CD8-positive, alpha-beta memory T cell (primary cell): ENCODE results near the gene TDRKH. TPM values are rescaled to one million over a fixed set of nuclear protein-coding genes. Genes with fewer than 3 reads are reported as not detected.
"Not testable (repeated sequence)": the region's sequence is repeated elsewhere in the genome, so short reads cannot be mapped to it uniquely, and the experiment has no call there.

ENCODE experiments used
- CTCF ChIA-PET: fragments of 350-600 bp; sonication (Branson Sonifier 250); formaldehyde crosslinking; loops from one replicate; lab custom pipeline; 2021; ENCODE audit warnings: antibody characterized with exemption; lab: Charles Lee
- POLR2A ChIA-PET: fragments of 350-600 bp; sonication (Branson Sonifier 250); formaldehyde crosslinking; loops from one replicate; lab custom pipeline; 2021; ENCODE audit warnings: antibody characterized with exemption; lab: Charles Lee
- DNase-seq, 5 donors: peaks; one replicate each; pipeline versions ENCODE4 v3.0.0 to v3.0.0-alpha.2; 2020 to 2022; ENCODE audit warnings: mixed read lengths in 1 of 5
- H3K27ac ChIP-seq: one replicate; pipeline ENCODE4 v1.7.0; 2013; ENCODE audit warnings: low read depth, mild to moderate bottlenecking, low read length, moderate library complexity
- H3K27me3 ChIP-seq: 2 replicates; pipeline ENCODE4 v1.7.0; 2013; ENCODE audit warnings: low read length, mild to moderate bottlenecking; ENCODE audit not compliant: insufficient read depth, poor library complexity, severe bottlenecking
- H3K36me3 ChIP-seq: 2 replicates; pipeline ENCODE4 v1.7.0; 2013; ENCODE audit warnings: mild to moderate bottlenecking, low read length, moderate library complexity; ENCODE audit not compliant: insufficient read depth
- H3K4me1 ChIP-seq: 2 replicates; pipeline ENCODE4 v1.7.0; 2013; ENCODE audit warnings: mild to moderate bottlenecking, low read length, moderate library complexity; ENCODE audit not compliant: insufficient read depth
- H3K4me3 ChIP-seq: 2 replicates; pipeline ENCODE4 v1.7.0; 2013; ENCODE audit warnings: mild to moderate bottlenecking, low read length
- H3K9me3 ChIP-seq: 2 replicates; pipeline ENCODE4 v1.7.0; 2013; ENCODE audit warnings: mild to moderate bottlenecking, low read length
- H3K27ac Mint-ChIP-seq, 8 donors: one replicate each; pipeline ENCODE4 v1.8.0; 2020 to 2021; ENCODE audit warnings: mixed read lengths in 8 of 8, mild to moderate bottlenecking in 6 of 8, inconsistent platforms in 3 of 8, moderate library complexity in 3 of 8
- H3K27me3 Mint-ChIP-seq, 2 donors: one replicate each; pipeline ENCODE4 v1.8.0; 2020 to 2021; ENCODE audit warnings: mixed read lengths in 2 of 2, mild to moderate bottlenecking in 1 of 2, moderate library complexity in 1 of 2
- H3K36me3 Mint-ChIP-seq, 3 donors: one replicate each; pipeline ENCODE4 v1.8.0; 2020 to 2021; ENCODE audit warnings: mixed read lengths in 3 of 3, inconsistent platforms in 1 of 3, mild to moderate bottlenecking in 1 of 3
- H3K4me1 Mint-ChIP-seq, 3 donors: one replicate each; pipeline ENCODE4 v1.8.0; 2020 to 2021; ENCODE audit warnings: mixed read lengths in 3 of 3, inconsistent platforms in 1 of 3, mild to moderate bottlenecking in 1 of 3
- H3K4me3 Mint-ChIP-seq, 7 donors: one replicate each; pipeline ENCODE4 v1.8.0; 2020 to 2021; ENCODE audit warnings: mixed read lengths in 7 of 7, mild to moderate bottlenecking in 6 of 7, moderate library complexity in 4 of 7, inconsistent platforms in 2 of 7
- H3K9me3 Mint-ChIP-seq, 5 donors: one replicate each; pipeline ENCODE4 v1.8.0; 2020 to 2022; ENCODE audit warnings: mixed read lengths in 5 of 5, mild to moderate bottlenecking in 3 of 5, moderate library complexity in 2 of 5, inconsistent platforms in 1 of 5
- polyA plus RNA-seq: library from polyadenylated mRNA; unstranded; fragments of 300-500 nt; fragmentation: Illumina TruSeq; gene quantifications from one replicate; pipeline ENCODE4 v1.2.3, GENCODE V29; 2021
- total RNA-seq, 2 experiments: library from RNA; stranded (reverse); gene quantifications; one replicate each; pipeline ENCODE4 v1.2.3, GENCODE V29; 2021

Gene TDRKH
- total and polyA plus RNA-seq, 3 experiments from 2014 or later = 16.4 to 20.5 (median 17.4) TPM

DNA sequence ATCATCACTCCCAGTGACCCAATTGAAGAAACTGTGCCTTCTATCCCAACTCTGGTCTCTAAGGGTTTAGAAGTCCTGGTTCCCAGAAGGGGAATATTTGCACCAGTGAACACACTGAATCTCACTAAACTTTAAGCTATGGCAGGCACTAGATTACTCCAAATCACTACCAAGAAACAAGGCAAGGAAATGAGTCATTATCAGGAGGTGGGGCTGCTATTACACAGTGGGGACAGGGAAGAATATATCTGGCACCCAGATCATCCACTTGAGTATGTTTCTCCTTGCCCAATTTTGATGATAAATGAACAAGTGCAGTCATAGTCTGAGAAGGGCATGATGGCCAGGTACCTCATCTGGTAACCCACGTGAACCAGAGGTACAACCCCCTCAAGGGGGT, 34.0 kb downstream of the TDRKH start:
- Histone ChIP-seq H3K9me3 (no peaks in the 10 kb centered on the region), H3K27ac (no peak overlapping the region), H3K36me3 (peaks cover 12% of the 10 kb centered on the region), H3K4me1 (no peaks in the 10 kb centered on the region), H3K4me3 (no peak overlapping the region), H3K27me3 (no peaks in the 10 kb centered on the region)
- H3K4me3 Mint-ChIP-seq = no peak overlapping the region
- ChIA-PET CTCF (no interaction called here), POLR2A (no interaction called here)
- H3K4me1 Mint-ChIP-seq = peaks cover 5 to 8% (median 5%) of the 10 kb centered on the region in 3 donors
- H3K36me3 Mint-ChIP-seq = peaks cover 0 to 47% (median 17%) of the 10 kb centered on the region in 3 donors
- H3K27me3 Mint-ChIP-seq = peaks cover 2 to 4% of the 10 kb centered on the region in 2 donors
- no peak for DNase-seq
- peak overlapping the region in 2 of 8 donors; percentile 49 to 55 for H3K27ac Mint-ChIP-seq
- H3K9me3 Mint-ChIP-seq = no peaks in the 10 kb centered on the region

DNA sequence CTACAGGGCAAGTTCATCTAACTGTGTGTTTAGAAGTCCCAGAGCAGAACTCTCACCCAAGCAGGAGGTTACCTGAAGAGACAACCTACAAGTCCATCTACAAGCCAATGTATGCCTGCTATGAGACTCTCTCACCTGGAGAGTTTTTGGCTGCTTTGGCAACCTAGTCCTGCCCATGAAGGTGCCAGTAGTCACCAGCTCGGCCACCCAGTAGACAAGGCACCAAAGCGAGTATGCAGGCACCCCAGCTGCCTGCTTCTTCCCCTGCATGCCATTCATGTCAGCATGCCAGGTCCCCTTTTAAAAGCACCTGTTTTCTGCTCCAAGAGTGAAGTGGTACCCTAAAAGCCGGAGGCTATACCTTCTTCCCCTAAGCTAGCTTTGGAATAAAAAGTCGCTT, 48.8 kb downstream of the TDRKH start:
- Mint-ChIP-seq H3K36me3 (peaks cover 0 to 13% (median 0%) of the 10 kb centered on the region in 3 donors), H3K27me3 (peaks cover 2 to 4% of the 10 kb centered on the region in 2 donors), H3K4me3 (no peak overlapping the region), H3K9me3 (peaks cover 0 to 20% (median 11%) of the 10 kb centered on the region in 5 donors), H3K4me1 (no peaks in the 10 kb centered on the region), H3K27ac (no peak overlapping the region)
- no peak for DNase-seq
- POLR2A ChIA-PET = no interaction called here
- no peak overlapping the region for H3K27ac ChIP-seq
- CTCF ChIA-PET = no interaction called here
- H3K36me3 ChIP-seq = no peaks in the 10 kb centered on the region
- no peaks in the 10 kb centered on the region for H3K27me3 ChIP-seq
- H3K4me1 ChIP-seq = no peaks in the 10 kb centered on the region
- H3K9me3 ChIP-seq = no peaks in the 10 kb centered on the region
- H3K4me3 ChIP-seq = no peak overlapping the region

DNA sequence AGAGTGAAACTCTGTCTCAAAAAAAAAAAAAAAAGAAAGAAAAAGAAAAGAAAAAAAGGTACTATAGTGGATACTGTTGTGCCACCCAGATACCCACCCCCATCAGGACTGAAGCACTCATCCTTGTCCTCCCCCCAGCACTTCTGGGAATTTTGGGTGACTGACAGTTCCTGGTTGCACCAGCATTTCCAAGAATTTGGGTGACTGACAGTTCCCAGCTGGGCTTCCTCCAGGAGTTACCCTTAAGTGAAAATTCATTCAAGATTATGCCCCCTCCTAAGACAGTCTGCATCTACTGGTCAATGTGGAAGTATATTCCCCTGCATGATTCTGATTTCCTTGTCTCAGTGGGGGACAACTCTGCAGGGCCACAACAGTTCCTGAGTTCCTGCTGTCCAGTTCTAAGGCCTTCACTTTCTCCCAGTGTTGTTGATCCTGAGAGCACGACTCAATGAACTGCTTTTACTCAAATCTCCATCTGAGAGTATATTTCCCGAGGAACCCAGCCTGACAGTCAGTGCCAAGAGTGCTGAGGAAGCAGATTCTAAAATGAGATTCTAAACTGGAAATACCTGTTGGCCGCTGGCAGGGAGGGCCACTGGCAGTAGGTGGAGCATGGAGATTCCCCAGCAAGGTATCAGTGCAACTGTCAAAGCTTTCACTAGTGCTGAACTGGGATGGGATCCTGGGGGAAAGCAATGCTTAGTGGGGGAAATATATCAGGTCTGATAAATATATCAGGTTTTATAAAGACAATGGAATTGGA, 50.5 kb downstream of the TDRKH start:
- POLR2A ChIA-PET = no interaction called here
- H3K9me3 Mint-ChIP-seq = peaks cover 0 to 22% (median 11%) of the 10 kb centered on the region in 5 donors
- Histone ChIP-seq H3K27ac (no peak overlapping the region), H3K36me3 (no peaks in the 10 kb centered on the region), H3K4me3 (no peak overlapping the region), H3K27me3 (no peaks in the 10 kb centered on the region), H3K9me3 (no peaks in the 10 kb centered on the region), H3K4me1 (no peaks in the 10 kb centered on the region)
- CTCF ChIA-PET = no interaction called here
- peak overlapping the region in 1 of 8 donors; percentile 73 for H3K27ac Mint-ChIP-seq
- no peak overlapping the region for H3K4me3 Mint-ChIP-seq
- H3K36me3 Mint-ChIP-seq = peaks cover 0 to 13% (median 0%) of the 10 kb centered on the region in 3 donors
- H3K27me3 Mint-ChIP-seq = peaks cover 0 to 5% of the 10 kb centered on the region in 2 donors
- no peaks in the 10 kb centered on the region for H3K4me1 Mint-ChIP-seq
- DNase-seq = no peak

DNA sequence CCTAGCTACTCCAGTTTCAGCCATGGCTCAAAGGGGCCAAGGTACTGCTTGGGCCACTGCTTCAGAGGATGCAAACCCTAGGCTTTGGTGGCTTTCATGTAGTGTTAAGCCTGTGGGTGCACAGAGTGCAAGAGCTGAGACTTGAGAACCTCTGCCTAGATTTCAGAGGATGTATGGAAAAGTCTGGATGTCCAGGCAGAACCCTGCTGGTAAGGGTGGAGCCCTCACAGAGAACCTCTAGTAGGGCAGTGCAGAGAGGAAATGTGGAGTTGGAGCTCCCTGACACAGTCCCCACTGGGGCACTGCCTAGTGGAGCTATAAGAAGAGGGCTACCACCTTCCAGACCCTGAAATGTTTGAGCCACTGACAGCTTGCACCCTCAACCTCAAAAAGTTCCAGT, 52.8 kb downstream of the TDRKH start:
- Mint-ChIP-seq H3K9me3 (peaks cover 0 to 22% (median 11%) of the 10 kb centered on the region in 5 donors), H3K27ac (no peak overlapping the region), H3K27me3 (peaks cover 4 to 21% of the 10 kb centered on the region in 2 donors), H3K4me3 (no peak overlapping the region), H3K36me3 (peaks cover 0 to 13% (median 0%) of the 10 kb centered on the region in 3 donors), H3K4me1 (no peaks in the 10 kb centered on the region)
- Histone ChIP-seq H3K27ac (no peak overlapping the region), H3K4me1 (no peaks in the 10 kb centered on the region), H3K9me3 (no peaks in the 10 kb centered on the region), H3K36me3 (no peaks in the 10 kb centered on the region), H3K27me3 (no peaks in the 10 kb centered on the region), H3K4me3 (no peak overlapping the region)
- POLR2A ChIA-PET = no interaction called here
- DNase-seq = no peak
- CTCF ChIA-PET = interaction anchor here (1.1 to 1.4 kb wide), 2 partner anchors 21 to 99 kb away, joined by 3 to 4 read pairs; no protein-coding TSS in a partner anchor

DNA sequence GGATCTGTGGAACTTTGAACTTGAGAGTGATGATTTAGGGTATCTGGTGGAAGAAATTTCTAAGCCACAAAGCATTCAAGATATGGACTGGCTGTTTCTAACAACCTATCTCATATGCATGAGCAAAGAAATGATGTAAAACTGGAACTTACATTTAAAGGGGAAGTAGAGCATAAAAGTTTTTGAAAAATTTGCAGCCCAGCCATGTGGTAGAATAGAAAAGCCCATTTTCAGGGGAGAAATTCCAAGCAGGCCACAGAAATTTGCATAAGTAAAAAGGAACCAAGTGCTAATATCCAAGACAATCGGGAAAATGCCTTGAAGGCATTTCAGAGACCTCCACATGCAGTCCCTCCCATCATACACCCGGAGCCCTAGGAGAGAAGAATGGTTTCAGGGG, 53.3 kb downstream of the TDRKH start:
- ChIA-PET POLR2A (no interaction called here), CTCF (no interaction called here)
- H3K4me1 ChIP-seq = no peaks in the 10 kb centered on the region
- no peaks in the 10 kb centered on the region for H3K27me3 ChIP-seq
- Mint-ChIP-seq H3K9me3 (peaks cover 0 to 22% (median 11%) of the 10 kb centered on the region in 5 donors), H3K36me3 (peaks cover 0 to 13% (median 0%) of the 10 kb centered on the region in 3 donors), H3K4me1 (no peaks in the 10 kb centered on the region), H3K27ac (no peak overlapping the region), H3K4me3 (no peak overlapping the region), H3K27me3 (peaks cover 9 to 24% of the 10 kb centered on the region in 2 donors)
- no peak for DNase-seq
- H3K9me3 ChIP-seq = no peaks in the 10 kb centered on the region
- no peaks in the 10 kb centered on the region for H3K36me3 ChIP-seq
- H3K4me3 ChIP-seq = no peak overlapping the region
- H3K27ac ChIP-seq = no peak overlapping the region

DNA sequence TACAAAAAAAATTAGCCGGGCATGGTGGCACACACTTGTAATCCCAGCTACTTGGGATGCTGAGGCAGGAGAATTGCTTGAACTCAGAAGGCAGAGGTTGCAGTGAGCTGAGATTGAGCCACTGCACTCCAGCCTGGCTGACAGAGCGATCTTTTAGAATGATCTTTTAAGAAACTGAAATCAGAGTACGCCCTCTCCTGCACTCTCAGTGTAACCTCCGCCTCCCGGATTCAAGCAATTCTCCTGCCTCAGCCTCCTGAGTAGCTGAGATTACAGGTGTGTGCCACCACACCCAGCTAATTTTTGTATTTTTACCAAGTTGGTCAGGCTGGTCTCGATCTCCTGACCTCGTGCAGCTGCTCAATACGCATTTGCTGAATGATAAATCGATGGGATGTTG, 56.3 kb downstream of the TDRKH start:
- CTCF ChIA-PET = interaction anchor here (0.9 to 2.0 kb wide), 7 partner anchors 39 to 433 kb away, joined by 3 to 7 read pairs (median 3); no protein-coding TSS in a partner anchor
- H3K4me3 Mint-ChIP-seq, H3K36me3 ChIP-seq, H3K4me3 ChIP-seq, DNase-seq, POLR2A ChIA-PET, H3K27ac ChIP-seq, H3K27me3 ChIP-seq, H3K4me1 Mint-ChIP-seq, H3K9me3 ChIP-seq, H3K4me1 ChIP-seq, H3K27ac Mint-ChIP-seq: not testable (repeated sequence)
- peaks cover 20 to 49% of the 10 kb centered on the region in 2 donors for H3K27me3 Mint-ChIP-seq
- peaks cover 0 to 13% (median 0%) of the 10 kb centered on the region in 3 donors for H3K36me3 Mint-ChIP-seq
- peaks cover 0 to 22% (median 11%) of the 10 kb centered on the region in 5 donors for H3K9me3 Mint-ChIP-seq

- POLR2A ChIA-PET = no interaction called here
- no peak overlapping the region for H3K27ac Mint-ChIP-seq
- no peaks in the 10 kb centered on the region for H3K4me1 ChIP-seq
- H3K27ac ChIP-seq = no peak overlapping the region
- no peaks in the 10 kb centered on the region for H3K27me3 ChIP-seq
- no peaks in the 10 kb centered on the region for H3K36me3 ChIP-seq
- DNase-seq = no peak
- peaks cover 0 to 17% (median 10%) of the 10 kb centered on the region in 5 donors for H3K9me3 Mint-ChIP-seq
- CTCF ChIA-PET = interaction anchor here (2.0 kb wide), 1 partner anchor 289 kb away, joined by 7 read pairs; no protein-coding TSS in a partner anchor
- peaks cover 0 to 9% (median 0%) of the 10 kb centered on the region in 3 donors for H3K36me3 Mint-ChIP-seq
- no peaks in the 10 kb centered on the region for H3K9me3 ChIP-seq
- no peaks in the 10 kb centered on the region for H3K4me1 Mint-ChIP-seq
- no peak overlapping the region for H3K4me3 ChIP-seq
- H3K27me3 Mint-ChIP-seq = peaks cover 29 to 57% of the 10 kb centered on the region in 2 donors
- H3K4me3 Mint-ChIP-seq = no peak overlapping the region
Observed at GRCh38 chr1:151733126-151733525, 57.2 kb downstream of the TDRKH start.

- peaks cover 0 to 3% (median 0%) of the 10 kb centered on the region in 5 donors for H3K9me3 Mint-ChIP-seq
- POLR2A ChIA-PET = no interaction called here
- CTCF ChIA-PET = no interaction called here
- no peaks in the 10 kb centered on the region for H3K36me3 ChIP-seq
- H3K9me3 ChIP-seq = no peaks in the 10 kb centered on the region
- H3K27me3 Mint-ChIP-seq = peaks cover 41 to 82% of the 10 kb centered on the region in 2 donors
- H3K27ac ChIP-seq = no peak overlapping the region
- H3K4me1 ChIP-seq = no peaks in the 10 kb centered on the region
- no peak overlapping the region for H3K27ac Mint-ChIP-seq
- H3K4me3 ChIP-seq = no peak overlapping the region
- H3K4me3 Mint-ChIP-seq = no peak overlapping the region
- peaks cover 6% of the 10 kb centered on the region for H3K27me3 ChIP-seq
- no peak for DNase-seq
- H3K4me1 Mint-ChIP-seq = no peaks in the 10 kb centered on the region
- H3K36me3 Mint-ChIP-seq = no peaks in the 10 kb centered on the region
Observed at GRCh38 chr1:151729966-151730291, 60.4 kb downstream of the TDRKH start.
